HG02981 (cell line): Measurements from ENCODE around the gene ZKSCAN5.
A peak's percentile ranks its signal among the peaks of the same experiment; 100 is the strongest.
"Not testable (repeated sequence)": the region's sequence is repeated elsewhere in the genome, so short reads cannot be mapped to it uniquely, and the experiment has no call there.

Experiments used
- ATAC-seq: cut with Tn5 transposase; IDR thresholded peaks from one replicate; pipeline ENCODE4 v1.9.1; 2021; ENCODE audit warnings: mild to moderate bottlenecking, moderate library complexity; ENCODE audit not compliant: unreplicated experiment

The ZKSCAN5 gene

DNA sequence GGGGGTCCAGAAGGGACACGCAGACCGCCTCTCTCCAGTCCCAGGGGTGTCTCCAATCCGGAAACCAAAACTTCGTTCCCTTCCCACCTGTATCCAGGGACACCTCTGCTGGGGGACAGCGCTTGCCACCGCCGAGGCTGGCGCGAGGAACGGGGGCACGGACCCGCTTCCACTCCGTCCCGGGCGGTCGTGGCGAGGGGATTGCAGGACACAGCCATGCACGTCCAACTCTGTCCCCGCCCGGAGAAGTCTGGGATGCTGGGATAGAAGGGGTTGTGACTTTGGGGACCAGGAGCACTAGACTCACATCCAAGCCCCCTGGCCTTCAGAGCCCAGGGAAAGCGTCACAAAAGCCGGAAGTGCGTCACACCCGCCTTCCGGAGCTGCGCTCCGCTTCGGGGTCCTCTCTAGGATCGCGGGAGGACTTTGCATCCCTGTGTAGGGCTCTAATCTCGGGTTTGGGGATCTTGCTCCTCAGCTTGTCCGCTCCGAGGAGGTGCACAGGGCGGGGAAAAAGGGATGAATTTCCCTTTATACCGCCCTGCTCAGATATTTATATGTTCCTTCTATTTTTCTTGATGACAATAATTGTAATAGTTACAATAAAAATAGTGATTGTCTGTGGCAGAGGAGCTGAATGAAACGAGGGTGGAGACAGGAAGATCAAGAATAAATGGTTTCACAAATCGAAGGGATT is 47.5 kb downstream of the ZKSCAN5 start, which contains the start of gene FAM200A:
Gene FAM200A, minus strand, starts transcription at position 348 of the 697 bp plus-strand sequence. CDS start 3,707 bp downstream, outside the sequence.
- peak; percentile 91 for ATAC-seq

DNA sequence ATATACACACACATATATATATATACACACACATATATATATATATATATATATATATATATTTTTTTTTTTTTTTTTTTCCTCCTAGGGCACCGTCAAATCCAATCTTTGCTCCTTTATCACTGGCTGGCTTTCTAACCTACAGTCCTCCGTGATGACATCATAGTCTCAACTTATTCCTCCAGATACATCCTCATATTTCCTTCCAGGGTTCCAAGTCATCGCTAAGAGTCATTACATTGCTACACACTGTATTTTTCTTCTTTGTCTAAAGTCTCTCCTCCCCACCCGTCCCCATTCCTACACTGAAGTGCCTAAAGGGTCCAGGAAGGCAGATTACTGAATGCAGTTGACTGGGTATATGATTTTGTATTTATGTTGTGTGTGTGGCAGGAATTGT is 48.6 kb downstream of the ZKSCAN5 start:
- no peak for ATAC-seq

DNA sequence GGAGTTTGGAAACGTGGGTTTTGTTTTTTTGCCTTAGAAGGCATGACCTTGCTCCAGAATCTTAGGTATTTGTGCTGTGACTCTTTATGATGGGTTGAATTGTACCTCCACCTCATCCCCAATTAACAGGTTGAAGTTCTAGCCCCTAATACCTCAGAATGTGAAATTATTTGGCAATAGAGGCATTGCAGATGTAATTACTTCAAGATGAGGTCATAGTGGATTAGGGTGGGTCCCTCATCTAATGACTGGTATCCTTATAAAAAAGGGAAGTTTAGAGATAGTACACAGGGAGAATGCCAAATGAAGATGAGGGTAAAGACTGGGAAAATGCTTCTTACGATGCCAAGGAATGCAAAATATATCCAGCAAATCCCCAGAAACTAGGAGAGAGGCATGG is 50.5 kb downstream of the ZKSCAN5 start:
- ATAC-seq = no peak

DNA sequence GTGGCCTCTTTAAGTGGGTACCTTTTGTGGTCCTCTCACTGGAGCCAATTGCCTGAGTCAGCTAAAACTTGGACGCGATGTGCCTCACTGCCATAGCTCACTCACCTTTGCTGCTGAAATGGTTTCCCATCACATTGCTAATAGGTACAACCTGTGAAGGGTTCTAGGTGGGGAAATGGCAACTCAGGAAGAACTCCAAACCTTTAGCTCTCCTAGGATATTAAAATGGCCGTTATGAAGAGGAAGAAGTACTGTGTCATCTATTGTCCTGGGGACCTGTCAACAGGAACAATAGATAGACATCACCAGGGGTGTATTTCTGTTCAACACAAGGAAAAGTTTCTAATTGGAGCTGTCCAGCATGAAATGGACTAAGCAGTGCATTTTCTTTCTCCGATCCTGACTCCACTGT is 52.7 kb downstream of the ZKSCAN5 start:
- no peak for ATAC-seq

DNA sequence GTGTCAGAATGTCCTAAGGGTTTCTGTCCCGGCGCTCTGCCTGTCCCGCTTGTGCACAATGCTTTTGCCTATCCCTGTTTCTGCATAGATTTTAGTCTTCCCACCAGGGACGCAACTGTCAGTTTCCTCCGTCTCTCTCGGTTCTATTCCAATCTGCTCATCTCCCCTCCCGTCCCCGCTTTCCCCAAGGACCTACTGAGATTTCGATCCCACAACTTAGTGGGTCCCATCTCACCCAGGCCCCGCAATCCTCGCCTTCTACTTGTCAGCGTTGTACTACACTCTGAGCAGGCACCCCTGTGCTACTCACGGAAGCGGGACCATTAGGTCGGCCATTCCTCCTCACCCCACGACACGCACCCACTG is 53.5 kb downstream of the ZKSCAN5 start:
- peak; percentile 36 for ATAC-seq

DNA sequence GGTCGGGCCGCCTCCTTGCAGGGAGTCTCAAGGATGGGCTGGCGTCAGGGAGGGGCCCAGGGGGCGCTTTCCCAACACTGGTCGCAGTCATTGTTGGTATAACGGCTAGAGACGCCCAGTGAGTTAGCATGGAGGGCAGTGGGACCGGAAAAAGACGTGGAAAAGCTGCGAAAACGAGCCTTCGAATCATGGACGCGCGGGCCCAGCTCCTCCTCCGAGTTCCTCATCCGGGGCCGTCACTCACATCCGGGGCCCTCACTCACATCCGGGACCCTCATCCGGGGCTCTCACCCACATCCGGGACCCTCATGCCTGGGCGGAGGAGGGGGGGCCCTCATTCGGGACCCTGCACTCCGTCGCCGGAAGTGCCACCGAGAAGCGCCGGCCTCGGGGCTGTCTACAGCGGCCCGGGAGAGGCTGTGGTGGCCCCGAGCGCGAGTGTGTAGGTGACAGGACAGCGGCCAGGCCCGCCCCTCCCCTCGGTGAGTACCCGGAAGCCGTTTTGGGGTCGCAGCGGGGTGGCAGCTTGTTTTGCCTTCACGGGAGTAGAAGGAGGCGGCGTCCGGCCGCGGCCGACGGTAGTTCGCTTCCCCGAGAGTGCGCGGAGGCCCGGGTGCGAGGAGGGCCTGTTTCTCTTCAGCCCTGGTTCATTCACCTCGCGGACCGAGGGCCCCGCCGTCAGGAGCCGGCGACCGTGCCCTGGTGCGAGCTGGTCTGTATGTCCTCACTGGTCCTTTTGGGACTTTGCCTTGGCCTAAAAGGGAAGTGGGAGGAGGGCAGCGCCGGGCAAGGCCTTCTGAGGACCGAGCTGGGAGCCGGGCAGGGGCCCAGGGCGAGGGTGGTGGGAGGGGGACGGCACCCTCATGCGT is 54.1 kb downstream of the ZKSCAN5 start, which contains the start of gene ZNF655:
Gene ZNF655, plus strand, starts transcription at position 337 of the 869 bp plus-strand sequence. CDS start 1,918 bp downstream, outside the sequence.
- ATAC-seq = peak; percentile 85

DNA sequence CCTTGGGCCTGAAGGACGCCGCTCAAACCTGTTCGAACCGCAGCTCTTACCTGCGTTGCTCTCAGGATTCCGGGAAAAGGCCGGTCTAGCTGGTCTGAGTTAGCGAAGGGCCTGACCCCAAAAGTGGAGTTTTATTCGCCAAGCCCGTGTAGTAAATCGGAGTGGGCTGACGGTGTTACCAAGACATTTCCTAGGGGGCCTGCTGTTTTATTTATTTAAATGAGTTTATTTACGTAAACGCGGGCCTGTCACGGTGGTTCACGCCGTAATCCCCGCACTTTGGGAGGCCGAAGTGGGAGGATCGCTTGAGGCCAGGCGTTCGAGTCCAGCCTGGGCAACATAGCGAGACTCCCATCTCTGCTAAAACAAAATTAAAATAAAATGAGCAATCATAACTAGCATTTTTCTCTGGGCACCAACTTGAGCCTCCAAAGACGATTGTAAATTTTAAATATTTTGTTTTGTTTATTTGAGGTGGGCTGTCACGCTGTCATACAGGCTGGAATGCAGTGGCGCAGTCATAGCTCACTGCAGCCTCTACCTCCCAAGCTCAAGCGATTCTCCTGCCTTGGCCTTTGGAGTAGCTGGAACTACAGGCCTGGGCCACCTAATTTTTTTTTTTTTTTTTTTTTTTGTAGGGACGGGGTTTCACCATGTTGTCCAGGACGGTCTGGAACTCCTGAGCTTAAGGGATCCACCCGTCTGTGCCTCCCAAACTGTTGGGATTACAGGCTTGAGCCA is 54.9 kb downstream of the ZKSCAN5 start:
- ATAC-seq = no peak

DNA sequence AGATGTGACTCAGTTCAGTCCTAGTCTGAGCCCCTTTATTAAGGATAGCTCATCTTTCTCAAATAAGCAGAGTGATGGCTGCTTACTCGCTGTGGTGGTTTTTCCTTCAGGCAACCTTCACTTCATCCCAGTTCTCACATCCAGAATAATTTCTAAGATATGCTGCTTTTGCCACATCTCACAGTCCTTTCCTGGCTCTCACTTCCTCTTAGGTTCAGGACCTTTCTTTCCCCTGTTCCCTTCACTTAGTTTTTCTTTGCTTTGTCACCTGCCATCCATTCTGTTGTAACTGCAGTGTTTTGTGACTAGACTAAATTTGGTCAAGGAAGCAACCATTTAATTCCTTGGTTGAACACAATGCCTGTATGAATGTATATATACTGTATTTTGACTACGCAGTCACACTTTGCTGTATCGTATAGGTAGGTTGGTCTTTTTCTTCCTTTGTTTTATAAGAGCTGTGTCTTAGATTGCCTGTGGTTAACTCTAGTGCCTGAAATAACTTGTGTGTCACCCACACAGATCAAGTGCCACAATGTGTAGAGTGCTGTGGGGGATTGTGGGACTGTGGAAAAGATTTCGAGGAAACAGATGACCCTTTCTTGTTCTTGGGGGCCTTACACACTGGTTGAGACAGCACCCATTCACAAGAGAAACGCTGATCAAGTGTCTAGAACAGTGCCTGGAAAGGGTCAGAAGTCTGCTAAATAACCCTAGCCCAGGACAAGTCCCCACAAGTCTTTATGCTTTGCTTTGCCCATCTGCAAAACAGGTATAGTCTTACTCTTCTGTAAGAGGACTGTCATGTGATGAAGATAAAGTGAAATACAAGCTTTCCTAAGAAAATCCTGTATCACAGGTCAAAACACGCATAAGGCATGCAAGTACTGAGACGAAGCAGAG is 56.6 kb downstream of the ZKSCAN5 start:
- no peak for ATAC-seq

DNA sequence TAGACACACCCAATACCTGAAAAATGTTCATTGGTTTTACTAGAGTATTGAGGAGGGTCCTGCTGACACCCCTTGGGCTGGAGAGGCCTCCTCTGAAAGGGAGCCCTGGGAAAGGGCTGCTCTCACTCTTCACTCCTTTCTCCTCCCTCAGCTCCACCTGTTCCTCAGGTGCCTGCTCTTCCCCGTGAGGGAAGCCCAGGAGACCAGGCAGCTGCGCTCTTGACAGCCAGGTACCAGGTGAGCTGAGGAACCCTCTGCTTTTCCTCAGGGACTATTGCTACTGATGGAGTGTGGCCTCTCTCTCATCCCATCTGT is 57.2 kb downstream of the ZKSCAN5 start:
- no peak for ATAC-seq

DNA sequence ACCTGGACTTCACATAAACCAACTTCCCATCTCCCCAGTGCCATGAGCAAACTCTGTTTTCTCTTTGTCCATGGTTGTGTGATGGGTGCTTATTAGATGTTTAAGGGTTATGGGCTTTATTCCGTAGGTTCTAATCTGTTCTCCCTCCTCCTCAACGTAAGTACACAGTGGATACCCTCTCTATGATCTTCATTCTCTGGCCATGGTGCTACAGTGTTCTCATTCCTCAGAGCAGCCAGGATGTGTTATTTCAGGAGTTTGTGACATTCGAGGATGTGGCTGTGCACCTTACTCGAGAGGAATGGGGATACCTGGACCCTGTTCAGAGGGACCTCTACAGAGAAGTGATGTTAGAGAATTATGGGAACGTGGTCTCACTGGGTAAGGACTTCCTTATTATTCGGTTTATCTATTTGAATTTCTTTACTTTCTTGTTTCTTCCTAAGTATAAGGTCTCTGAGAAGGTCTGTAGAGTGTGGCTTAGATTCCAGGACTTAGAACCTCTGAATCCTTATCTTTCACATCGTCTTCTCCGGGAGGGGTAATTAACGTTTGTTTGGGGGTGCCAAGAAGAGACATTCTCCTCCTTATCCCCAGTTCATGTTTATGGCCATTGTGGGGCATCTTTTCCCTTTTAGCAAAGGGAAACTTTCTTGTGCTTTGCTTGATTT is 57.8 kb downstream of the ZKSCAN5 start:
- no peak for ATAC-seq

DNA sequence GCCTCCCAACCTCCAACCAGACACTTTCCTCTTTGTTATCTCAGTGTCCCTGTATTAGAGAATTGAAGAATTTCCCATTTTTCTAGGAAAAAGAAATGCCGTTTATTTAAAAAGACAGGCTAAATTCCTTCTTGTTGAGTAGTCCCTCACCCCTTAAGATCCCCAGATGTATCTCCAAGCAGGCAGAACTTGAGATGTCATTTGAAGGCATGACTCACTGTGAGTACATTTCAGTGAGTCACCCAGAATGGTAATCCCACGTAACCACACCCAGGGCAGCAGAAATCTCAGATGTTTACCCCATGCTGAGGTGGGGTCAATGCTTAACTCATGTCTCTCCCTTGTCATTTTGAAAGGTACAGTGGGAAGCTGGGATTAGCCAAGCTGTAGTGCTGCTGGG is 58.4 kb downstream of the ZKSCAN5 start:
- ATAC-seq = no peak

DNA sequence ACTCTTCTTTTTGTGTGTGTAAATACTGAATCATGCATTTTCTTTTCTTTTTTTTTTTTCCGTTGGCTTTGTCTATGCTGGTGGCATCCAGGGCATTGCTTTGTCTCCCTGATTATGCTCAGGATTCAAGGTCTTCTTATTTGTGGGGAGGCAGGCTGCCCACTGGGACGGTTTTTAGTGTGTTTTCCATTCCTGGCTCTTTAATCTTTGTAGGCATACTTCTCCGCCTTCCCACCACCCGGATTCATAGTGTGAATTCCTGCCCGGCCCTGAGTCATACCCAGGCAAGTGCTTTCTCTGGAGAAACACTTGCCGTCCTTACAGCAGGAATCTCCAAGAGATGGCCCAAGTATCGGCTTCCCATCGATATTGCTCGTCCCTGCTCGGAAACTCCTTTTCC is 59.2 kb downstream of the ZKSCAN5 start:
- no peak for ATAC-seq

DNA sequence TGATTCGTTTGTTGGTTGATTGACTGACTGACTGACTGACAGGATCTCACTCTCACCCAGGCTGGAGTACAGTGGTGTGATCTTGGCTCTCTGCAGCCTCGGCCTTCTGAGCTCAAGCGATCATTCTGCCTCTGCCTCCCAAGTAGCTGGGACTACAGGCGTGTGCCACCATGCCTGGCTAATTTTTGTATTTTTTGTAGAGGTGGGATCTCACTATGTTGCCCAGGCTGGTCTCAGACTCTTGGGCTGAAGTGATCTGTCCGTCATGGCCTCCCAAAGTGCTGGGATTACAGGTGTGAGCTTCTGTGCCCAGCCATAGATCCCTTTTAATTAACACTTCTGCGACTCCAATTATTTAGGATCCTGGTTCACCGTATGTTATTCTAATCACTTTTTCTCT is 64.3 kb downstream of the ZKSCAN5 start:
- ATAC-seq = not testable (repeated sequence)

DNA sequence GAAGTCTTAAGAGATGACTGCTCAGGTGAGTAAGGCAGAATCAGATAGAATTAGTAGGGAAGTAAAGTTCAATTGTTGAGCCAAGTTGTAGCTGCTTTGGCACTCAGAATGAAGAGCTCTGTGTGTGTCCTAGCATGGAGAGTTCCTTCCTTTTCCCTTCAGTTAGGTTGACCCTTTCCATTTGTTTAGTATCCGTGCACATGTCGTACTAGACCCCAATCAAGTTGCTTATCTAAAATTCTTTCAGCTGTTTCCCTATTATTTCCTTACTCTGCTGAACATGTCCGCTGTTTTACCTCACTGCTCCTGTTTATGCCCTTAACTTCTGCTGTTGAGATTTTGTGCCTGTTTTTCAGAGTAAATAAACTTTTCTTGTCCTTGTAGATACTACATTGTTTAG is 67.3 kb downstream of the ZKSCAN5 start:
- ATAC-seq = no peak

DNA sequence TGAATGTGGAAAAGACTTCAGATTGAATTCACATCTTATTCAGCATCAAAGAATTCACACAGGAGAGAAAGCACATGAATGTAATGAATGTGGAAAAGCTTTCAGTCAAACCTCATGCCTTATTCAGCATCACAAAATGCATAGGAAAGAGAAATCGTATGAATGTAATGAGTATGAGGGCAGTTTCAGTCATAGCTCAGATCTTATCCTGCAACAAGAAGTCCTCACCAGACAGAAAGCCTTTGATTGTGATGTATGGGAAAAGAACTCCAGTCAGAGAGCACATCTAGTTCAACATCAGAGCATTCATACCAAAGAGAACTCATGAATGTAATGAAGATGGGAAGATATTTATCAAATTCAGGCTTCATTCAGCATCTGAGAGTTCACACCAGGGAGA is 68.8 kb downstream of the ZKSCAN5 start:
- no peak for ATAC-seq

DNA sequence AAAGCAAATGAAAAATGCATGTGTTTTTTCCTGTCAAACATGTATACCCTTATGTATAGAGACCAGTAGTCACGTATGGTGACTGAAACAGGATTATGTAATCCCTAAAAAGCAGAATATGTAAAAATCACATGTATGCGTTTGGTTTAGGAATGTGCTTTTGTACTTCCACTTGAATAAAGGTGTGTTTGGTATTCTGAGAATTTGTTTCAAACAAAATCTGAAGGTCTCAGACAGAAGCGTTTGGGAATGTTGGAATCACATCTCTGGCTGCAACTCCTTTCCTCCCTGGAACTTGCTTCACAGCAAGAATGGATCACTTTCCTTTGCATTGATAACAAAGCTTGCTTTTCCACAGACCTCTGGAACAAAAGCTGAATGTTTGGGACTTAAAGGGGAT is 71.8 kb downstream of the ZKSCAN5 start:
- no peak for ATAC-seq

DNA sequence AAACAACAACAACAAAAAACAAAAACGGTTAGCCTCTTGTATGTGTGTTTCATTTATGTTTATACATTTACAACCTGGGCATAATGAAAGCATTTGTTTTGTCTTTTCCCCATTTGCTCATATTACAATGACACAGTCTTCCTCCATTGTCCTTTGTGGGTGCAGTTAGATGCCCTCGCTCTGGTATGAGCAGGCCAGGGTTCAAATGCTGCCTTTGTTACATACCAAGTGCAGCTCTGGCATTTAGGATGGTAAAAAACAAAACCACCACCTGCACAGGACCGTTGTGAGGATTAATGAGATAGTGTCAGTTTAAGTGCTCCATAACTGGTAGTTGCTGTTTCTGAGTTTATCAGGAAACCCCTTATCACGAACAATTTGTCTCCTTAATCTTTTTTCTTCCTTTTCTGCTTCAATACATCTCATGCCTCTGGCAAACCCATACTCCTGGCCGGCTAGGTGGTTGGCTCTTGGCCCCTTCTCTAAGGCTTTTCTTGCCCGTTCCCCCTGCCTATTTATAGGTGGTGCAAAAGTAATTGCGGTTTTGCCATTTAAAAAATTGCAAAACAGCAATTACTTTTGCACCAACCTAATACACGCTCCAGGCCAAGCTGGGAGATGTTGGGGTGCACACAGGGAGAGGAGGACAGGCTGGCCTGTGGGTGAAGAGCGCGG is 75.0 kb downstream of the ZKSCAN5 start:
- no peak for ATAC-seq

DNA sequence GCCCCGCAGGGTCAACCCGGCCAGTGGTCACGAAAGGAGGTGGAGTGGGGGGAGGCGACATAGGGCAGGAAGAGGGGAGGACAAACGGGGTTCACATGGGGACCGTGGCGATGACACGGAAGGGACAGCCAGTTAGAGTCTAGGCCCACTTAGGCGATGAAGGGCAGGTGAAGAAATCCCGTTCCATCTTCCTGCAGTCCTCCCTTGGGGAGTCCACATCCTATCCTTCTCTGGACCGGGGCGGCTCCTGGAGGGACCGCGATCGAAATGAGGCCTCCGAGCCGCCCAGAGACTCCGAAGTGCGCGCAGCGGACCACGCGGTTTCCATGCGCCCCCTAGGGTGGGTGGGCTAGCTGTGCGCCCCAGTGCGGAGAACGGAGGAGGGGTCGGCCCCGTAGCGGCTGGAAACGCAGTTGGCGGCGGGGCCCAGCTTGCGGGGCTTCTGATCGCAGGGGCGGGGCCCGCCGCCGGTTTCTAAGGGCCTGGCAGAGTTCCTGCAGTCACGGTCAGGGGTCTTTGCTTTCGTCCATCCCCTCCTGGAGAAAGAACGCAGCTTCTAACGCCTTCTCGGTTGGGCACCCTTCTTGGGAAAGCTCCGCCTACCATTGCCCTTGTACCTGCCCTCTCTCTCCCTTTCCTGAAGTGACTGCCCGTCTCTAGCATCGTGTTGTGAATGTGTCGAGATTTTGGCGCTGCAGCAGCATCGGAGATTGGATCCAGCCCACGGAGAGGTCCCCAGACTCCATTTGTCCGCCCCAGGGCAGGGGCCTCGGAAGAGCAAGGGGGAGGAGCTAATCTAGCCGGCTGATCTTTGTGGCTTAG is 75.7 kb downstream of the ZKSCAN5 start:
- ATAC-seq = no peak
